Measurements from ENCODE around the gene LEMD3.

The LEMD3 gene

GRCh38 chr12:65169320-65170208 lies at the start of gene LEMD3:
Gene LEMD3, plus strand, starts transcription at chr12:65169583. Its CDS starts 14 bp downstream, at chr12:65169597.
- peak within 1 kb of the TSS; percentile 89 for H3K4me3 ChIP-seq (ENCODE audit: low read depth, low read length)
- peak; percentile 62 for DNase-seq (ENCODE audit: low read depth)

- no peak for DNase-seq (ENCODE audit: low read depth)
- H3K4me3 ChIP-seq (ENCODE audit: low read depth, low read length), result peak within 1 kb of the TSS; percentile 44
These were observed 48.1 kb upstream of the LEMD3 start, which contains the start of gene WIF1 for GRCh38 chr12:65121049-65121955. Gene WIF1, minus strand, starts transcription at chr12:65121305. Its CDS starts 114 bp downstream, at chr12:65121191.

- DNase-seq (ENCODE audit: low read depth), result no peak
- no peak overlapping the region for H3K4me3 ChIP-seq (ENCODE audit: low read depth, low read length)
These were observed 47.4 kb upstream of the LEMD3 start for GRCh38 chr12:65121956-65122469.

GRCh38 chr12:65122703-65123102 lies 46.7 kb upstream of the LEMD3 start:
- no peak overlapping the region for H3K4me3 ChIP-seq (ENCODE audit: low read depth, low read length)
- no peak for DNase-seq (ENCODE audit: low read depth)

GRCh38 chr12:65123435-65124063 lies 45.8 kb upstream of the LEMD3 start:
- no peak for DNase-seq (ENCODE audit: low read depth)
- no peak overlapping the region for H3K4me3 ChIP-seq (ENCODE audit: low read depth, low read length)

- no peak for DNase-seq (ENCODE audit: low read depth)
- no peak overlapping the region for H3K4me3 ChIP-seq (ENCODE audit: low read depth, low read length)
These were observed 44.1 kb upstream of the LEMD3 start for GRCh38 chr12:65125247-65125646.

- no peak overlapping the region for H3K4me3 ChIP-seq (ENCODE audit: low read depth, low read length)
- DNase-seq (ENCODE audit: low read depth), result no peak
These were observed 43.4 kb upstream of the LEMD3 start for GRCh38 chr12:65125975-65126374.

GRCh38 chr12:65126482-65126881 lies 42.9 kb upstream of the LEMD3 start:
- no peak overlapping the region for H3K4me3 ChIP-seq (ENCODE audit: low read depth, low read length)
- DNase-seq (ENCODE audit: low read depth), result no peak

GRCh38 chr12:65133879-65134278 lies 35.5 kb upstream of the LEMD3 start:
- no peak overlapping the region for H3K4me3 ChIP-seq (ENCODE audit: low read depth, low read length)
- DNase-seq (ENCODE audit: low read depth), result no peak

GRCh38 chr12:65139389-65139788 lies 30.0 kb upstream of the LEMD3 start:
- no peak for DNase-seq (ENCODE audit: low read depth)

GRCh38 chr12:65140738-65141137 lies 28.6 kb upstream of the LEMD3 start:
- no peak for DNase-seq (ENCODE audit: low read depth)
- no peak overlapping the region for H3K4me3 ChIP-seq (ENCODE audit: low read depth, low read length)

More at GRCh38 chr12:65139389-65139788, 30.0 kb upstream of the LEMD3 start:
- H3K4me3 ChIP-seq (ENCODE audit: low read depth, low read length), result no peak overlapping the region

GRCh38 chr12:65147312-65147905 lies 22.0 kb upstream of the LEMD3 start:
- DNase-seq (ENCODE audit: low read depth), result no peak
- no peak overlapping the region for H3K4me3 ChIP-seq (ENCODE audit: low read depth, low read length)

- H3K4me3 ChIP-seq (ENCODE audit: low read depth, low read length), result no peak overlapping the region
- DNase-seq (ENCODE audit: low read depth), result no peak
These were observed 17.4 kb upstream of the LEMD3 start for GRCh38 chr12:65152012-65152411.

GRCh38 chr12:65152596-65152995 lies 16.8 kb upstream of the LEMD3 start:
- H3K4me3 ChIP-seq (ENCODE audit: low read depth, low read length), result no peak overlapping the region
- peak; percentile 31 for DNase-seq (ENCODE audit: low read depth)

GRCh38 chr12:65155784-65156183 lies 13.6 kb upstream of the LEMD3 start:
- no peak overlapping the region for H3K4me3 ChIP-seq (ENCODE audit: low read depth, low read length)

GRCh38 chr12:65156366-65156841 lies 13.0 kb upstream of the LEMD3 start:
- no peak overlapping the region for H3K4me3 ChIP-seq (ENCODE audit: low read depth, low read length)
- DNase-seq (ENCODE audit: low read depth), result no peak

More at GRCh38 chr12:65155784-65156183, 13.6 kb upstream of the LEMD3 start:
- no peak for DNase-seq (ENCODE audit: low read depth)

GRCh38 chr12:65157091-65157490 lies 12.3 kb upstream of the LEMD3 start:
- DNase-seq (ENCODE audit: low read depth), result no peak
- no peak overlapping the region for H3K4me3 ChIP-seq (ENCODE audit: low read depth, low read length)

GRCh38 chr12:65162609-65163008 lies 6.8 kb upstream of the LEMD3 start:
- H3K4me3 ChIP-seq (ENCODE audit: low read depth, low read length), result no peak overlapping the region
- DNase-seq (ENCODE audit: low read depth), result no peak

GRCh38 chr12:65164244-65164643 lies 5.1 kb upstream of the LEMD3 start:
- no peak for DNase-seq (ENCODE audit: low read depth)
- H3K4me3 ChIP-seq (ENCODE audit: low read depth, low read length), result no peak overlapping the region

Data from skeletal muscle cell (primary cell).